NCI-H748 (cell line): ENCODE measurements around the gene GAST.
A peak's percentile ranks its signal among the peaks of the same experiment; 100 is the strongest.

Experiments
- DNase-seq: peaks from one replicate; lab custom pipeline; 2025; ENCODE audit not compliant: unreplicated experiment; lab: John Stamatoyannopoulos, UW

The GAST gene

DNA sequence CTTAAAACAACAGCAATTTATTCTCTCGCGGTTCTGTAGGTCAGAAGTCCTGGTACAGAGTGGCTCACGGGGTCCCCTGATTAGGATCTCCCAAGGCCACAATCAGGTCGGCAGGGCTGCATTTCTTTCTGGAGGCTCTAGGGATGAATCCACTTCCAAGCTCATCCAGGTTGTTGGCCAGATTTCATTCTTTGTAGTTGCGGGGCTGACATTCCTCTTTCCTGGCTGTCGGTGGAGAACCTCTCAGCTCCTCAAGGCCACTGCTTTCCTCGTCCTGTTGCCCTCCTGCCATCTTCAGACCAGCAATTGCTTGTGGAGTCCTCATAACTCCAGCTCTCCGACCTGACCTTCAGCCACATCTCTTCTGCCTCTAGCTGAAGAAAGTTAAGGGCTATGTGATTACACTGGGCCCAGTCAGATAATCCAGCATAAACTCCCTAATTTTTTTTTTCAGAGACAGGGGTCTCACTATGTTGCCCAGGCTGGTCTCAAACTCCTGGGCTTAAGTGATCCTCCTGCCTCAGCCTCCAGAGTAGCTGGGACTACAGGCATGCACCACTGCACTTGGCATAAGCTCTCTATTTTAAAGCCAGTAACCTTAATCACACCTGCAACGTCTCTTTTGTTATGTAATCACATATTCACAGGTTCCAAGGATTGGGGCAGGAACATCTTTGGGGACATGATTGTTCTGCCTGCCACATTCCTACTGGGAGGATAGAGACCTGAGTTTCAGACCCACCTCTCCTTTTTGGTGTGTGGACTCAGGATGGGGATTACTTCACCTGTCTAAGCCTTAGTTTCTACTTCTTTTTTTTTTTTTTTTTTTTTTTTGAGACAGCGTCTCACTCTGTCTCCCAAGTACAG is 4.1 kb upstream of the GAST start:
- no peak for DNase-seq

DNA sequence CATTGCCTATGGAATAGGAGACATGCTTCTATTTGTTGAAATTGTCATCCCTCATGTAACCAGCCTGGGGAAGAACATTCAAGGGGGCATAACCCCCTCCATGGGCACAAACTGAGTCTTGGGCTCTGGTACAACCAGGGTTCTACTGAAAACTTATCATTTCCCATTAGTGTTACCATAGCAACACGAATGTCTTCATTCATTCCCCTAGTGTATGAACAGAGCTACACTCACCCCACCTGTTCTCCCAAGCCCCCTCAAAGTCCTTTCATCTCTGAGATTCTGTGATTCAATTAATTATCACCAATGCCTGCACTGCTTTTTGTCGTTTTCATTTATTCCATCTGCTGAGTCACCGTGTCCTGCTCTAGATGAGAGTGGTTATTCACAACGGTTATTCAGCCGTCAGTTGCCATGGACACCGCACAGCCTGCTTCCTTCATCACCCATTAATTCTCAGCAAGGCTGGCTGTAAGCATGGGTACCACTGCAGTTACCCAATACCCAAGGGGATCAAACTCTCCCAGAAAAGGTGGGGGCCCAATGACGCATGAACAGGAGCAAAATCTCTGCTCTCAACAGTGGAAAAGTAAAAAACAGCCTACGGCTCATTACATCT is 1.6 kb upstream of the GAST start:
- peak; percentile 93 for DNase-seq

DNA sequence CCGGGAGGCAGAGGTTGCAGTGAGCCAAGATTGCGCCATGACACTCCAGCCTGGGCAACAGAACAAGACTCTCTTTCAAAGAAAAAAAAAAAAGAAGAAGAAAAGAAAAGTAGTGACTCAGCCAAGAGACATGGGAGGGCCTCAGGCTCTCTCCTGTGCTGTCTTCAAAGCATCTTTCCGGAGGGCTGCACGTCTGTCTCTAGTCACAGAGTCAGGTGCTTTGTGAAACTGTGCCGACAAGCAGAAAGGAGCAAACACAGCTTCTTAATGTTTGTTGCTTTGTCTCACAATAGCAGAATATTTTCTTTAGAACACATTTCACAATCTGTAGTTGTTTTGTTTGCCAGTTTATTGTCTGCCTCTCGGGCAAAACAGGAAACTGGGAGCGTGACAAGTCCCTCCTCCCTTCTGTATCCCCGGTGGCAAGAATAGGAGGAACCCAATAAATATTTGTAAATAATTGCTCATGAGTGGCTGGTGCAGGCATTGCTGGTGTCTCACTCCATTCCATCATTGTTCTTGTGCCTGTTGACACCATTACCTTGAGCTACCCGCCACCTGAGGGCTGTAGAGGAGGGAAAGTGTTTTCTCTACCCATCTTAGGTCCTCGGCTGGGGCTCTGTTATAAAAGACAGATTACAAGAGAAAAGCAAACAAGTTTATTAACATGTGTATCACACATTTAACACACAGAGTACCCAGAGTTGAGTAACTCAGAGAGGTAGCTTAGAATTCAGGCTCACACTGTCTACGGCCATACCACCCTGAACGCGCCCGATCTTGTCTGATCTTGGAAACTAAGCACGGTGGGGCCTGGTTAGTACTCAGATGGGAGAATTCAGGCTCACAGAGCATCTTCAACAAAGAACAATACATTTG is 5.5 kb downstream of the GAST start:
- DNase-seq = no peak

DNA sequence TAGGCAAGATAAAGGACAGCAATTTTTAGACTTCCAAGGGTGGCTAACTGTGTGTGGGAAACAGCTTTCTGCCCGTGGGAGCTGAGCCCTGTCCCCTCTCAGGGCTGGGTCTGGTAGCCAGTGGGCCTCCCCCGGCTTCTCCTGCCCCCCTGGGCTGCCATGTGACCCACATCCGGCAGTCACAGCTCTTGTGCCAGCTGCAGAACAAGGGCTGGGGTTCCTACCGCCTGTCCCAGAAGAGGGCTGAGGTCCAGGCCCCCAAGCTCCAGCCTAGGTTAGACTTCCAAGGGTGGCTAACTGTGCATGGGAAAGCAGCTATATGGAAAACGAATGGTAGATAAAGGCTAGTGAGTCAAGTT is 6.1 kb downstream of the GAST start:
- no peak for DNase-seq

DNA sequence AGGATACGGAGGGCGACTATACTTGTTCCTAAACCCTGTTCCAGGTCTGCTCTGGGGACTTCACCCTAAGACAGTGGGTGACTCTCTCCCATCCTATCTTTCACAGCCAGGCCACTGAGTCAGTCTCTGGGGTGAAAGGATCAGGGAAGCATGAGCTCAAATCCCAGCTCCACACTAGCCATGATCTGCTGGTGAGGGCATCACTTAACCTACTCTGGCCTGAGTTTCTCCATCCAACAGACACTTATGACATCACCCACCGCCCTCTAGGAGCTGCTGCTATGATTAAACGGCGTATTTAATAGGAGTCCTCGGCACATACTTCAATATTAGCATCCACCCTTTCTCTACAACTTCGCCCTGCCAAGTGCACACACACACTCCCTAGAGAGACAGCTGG is 10.1 kb downstream of the GAST start:
- DNase-seq = no peak

DNA sequence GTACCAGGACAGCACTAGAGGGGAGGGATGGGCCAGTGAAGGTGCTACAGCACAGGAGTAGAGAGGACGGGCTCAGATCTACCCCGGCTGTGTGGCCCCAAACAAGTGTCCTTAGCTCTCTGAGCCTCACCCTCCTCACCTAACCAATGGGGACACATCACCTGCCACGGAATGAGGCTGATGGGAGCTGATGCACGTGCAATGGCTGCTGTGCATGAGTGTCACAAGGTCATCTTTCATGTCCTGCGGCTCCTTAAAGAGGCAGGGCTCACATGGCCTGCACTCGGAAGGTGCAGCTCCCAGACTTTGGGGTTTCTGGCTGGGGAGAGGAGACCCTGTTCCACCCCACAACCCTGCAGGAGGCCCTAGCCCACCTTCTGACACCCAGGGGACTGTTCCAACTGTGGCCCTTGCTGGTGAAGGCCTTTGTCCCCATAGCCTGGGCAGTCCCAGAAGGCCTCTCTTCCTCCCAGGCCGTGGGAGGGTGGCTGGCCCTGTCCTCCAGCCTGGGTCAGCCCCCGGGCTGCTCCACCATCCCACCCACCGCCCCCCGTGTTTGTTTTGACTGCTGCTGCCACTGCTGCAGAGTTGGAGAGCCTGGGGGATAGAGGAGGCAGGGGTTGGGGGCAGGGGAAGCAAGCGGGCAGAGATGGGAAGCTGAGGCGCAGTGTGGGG is 11.8 kb downstream of the GAST start:
- no peak for DNase-seq

DNA sequence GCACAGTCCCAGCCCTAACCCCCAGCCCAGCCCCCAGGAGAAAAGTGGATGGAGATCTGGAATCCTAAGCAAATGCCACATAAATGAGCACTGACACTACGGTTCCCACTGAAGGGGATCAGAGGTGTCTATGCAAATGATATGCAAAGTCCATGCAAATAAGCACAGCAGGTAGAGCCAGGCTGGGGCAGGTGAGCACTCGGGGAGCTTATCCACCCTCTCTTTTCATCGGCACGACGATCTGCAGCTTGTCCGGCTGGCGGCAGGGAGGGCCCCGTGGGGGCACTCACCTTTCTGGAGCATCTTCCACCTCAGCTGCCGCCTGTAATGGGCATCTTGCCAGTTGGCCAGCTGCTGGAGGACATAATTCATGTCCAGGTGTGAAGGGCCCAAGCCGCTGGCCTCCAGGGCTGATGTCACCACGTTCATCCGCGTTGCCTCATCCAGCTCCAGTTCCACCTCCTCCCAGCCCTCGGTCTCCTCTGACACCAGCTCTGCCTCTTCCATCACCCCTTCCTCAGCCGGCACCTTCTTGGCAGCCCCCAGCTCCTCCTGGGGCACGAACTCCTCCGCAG is 12.4 kb downstream of the GAST start:
- peak; percentile 68 for DNase-seq

DNA sequence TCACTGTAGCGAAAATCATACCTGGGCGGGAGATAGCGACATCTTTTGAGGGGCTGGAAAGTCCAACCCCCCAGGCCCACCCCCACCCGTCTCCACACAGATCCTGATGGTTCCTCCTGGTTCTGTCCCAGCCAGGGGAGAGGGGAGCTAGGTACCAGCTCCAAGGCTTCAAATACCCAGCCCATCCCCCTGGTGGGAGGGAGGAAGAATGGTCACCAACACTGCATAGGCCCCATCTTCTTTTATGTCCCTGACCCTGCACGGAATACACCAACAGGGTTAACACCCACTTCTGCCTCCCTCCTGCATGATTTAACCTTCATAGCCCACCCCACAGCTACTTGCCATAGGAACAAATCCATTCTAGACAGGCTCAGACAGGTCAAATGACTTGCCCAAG is 13.0 kb downstream of the GAST start:
- no peak for DNase-seq

DNA sequence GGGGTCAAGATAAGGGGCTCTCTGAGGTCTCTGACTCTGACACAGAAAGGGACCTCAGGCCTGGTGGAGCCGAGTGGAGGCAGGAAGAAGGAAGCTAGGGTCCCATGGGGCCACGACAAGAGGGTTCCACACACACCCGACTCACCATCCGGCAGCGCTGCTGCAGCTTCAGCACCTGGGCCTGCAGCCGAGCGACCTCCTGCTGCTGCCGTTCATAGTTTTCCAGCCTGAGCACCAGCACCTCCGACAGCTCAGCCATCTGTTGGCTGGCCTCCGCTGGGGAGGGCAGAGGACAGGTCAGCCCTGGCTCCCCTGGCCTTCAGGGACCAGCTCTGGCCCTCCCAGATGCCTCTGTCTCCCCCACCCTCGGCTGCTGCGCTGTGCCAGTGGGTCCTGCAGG is 15.9 kb downstream of the GAST start:
- no peak for DNase-seq

DNA sequence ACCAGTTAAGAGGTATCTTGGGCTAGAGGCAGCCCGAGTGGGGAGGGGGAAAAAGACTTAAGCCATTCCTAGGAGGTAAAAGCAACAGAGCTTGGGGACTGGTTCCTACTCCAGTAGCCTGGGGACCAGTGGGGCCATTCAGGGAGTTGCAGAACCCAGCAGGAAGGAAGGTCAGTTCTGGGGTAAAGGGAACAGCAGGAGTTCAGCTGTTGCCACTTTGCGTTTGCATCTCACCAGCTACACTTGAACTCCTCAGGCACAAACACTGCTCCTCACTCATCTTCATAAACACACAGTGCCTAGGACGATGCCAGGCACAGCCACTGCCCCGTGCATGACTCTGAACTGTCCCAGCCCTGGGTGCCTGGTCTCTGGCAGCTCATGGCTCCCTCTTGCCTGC is 18.3 kb downstream of the GAST start:
- DNase-seq = no peak

DNA sequence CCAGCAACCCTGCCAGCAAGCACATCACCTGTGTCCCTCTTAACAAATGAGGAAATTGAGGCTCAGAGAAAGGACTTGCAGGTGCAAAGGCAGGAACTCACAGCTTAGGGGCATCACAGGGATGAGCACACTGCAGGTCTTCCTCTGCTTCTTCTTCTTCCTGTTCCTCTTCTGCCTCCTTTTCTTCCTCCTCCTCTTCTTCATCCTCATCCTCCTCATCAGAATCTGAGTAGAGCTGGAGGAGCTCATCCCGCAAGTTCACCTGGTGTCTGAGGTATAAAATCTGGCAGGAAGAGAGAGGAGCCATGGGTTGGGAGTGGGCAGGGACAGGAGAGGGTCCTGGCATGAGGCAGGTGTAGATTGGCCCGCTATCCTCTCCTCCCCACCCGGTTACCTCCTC is 19.7 kb downstream of the GAST start:
- DNase-seq = no peak

DNA sequence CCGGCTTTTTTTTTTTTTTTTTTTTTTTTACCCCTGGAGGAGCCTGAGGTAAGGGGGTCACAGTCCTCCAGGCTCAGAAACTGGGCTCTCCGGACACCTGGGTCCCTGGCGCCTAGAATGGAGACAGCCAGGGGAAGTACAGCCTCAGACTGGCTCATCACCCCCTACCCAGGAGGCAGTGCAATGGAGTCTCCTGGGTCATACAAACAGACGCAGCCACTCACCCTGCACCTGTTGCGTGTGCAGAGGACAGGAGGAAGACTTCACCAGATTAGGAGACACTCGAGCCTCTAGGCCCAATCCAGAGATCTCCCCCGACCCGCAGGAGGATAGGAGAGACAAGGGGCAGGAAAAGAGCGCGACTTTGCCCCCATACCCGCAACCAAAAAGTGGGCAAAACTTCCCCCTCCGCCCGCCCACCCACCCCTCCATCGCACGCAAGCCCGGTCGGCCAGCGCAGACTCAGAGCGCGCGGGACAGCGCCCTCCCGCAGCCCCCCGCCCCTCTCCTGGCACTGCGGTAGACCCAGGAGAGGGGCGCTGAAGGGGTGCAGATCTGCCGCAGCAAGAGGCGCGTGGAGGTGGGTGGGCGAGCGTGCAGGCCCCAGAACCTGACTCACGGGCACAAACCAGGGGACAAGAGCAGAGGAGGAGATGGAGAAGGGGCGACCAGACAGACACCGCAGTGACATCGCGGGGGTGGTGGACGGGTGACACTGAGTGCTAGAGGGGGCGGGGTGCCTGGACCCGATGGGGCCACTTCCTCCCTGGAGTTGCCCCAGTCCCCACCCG is 21.4 kb downstream of the GAST start:
- DNase-seq = no peak

DNA sequence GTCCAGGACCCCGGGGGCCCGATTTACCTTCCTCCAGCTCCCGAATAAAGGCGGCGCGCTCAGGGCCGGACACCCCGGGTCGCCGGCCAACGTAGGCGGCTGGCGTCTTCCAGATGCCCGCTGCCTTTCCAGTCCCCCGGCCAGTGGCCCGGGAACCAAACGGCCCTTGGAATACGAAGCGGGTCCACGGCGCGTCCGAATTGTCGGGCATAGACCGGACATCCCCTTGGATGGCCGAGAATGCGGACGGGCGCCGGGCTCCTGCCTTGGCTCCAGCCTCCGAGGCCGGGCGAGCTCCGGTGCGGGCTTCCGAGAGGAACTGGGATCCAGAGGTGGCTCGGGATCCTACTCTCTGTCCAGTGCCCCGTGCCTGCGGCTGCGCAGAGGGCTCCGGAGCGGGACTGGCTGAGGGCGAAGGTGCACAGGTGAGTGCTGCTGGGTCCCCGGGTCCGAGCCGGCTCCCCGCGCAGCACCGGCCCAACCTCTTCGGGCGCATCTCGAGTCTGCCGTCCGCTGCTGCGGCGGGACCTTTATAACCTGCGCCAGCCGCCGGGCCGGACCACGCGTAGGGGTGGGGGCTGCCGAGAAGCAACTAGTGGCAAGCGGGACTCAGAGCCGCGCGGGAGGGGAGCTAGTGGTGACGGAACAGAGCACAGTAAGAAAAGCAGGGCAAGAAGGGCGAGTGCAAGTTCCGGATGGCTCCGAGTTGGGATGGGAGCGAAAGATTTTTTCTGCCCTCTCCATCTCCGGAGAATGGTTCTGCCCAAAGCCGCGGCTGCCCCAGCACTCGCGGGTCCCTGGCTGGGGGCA is 22.2 kb downstream of the GAST start, which contains the start of gene HAP1:
Gene HAP1 (minus strand): TSS at position 505 of the 810 bp plus-strand sequence. CDS start 9 bp downstream, at position 496.
- DNase-seq = peak; percentile 65

DNA sequence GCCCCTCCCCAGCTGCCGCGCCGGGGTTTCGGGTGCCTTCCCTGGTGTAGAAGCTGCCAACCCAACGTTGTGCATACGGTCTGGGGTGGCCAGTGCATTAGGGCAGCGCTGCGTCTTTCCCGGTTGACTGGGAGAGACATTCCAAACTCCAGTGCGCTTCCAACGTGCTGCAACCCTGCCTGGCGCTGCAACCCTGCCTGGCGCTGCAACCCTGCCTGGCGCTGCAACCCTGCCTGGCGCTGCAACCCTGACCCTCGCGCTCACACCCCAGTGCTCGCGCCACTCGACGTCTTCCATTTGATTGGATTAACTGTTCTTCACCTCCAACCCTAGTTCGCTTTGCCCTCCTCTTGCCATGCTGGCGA is 22.8 kb downstream of the GAST start:
- no peak for DNase-seq

DNA sequence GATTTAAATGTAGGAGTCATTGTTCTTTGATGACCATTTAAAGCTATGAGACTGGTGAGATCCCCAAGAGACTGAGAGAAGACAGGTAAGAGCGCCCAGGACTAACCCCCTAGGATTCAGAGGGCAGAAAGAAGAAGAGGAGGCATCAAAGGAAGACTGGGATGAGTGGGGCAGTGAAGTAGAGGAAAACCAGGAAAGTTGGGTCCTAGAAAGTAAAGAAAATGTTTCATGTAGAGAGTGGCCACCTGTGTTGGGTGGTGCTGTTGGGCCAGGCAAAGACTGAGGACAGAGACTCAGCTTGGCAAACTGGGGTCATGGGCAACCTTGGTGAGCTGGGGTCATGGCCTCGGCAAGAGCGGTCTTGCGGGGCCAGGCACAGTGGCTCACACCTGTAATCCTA is 23.6 kb downstream of the GAST start:
- no peak for DNase-seq

DNA sequence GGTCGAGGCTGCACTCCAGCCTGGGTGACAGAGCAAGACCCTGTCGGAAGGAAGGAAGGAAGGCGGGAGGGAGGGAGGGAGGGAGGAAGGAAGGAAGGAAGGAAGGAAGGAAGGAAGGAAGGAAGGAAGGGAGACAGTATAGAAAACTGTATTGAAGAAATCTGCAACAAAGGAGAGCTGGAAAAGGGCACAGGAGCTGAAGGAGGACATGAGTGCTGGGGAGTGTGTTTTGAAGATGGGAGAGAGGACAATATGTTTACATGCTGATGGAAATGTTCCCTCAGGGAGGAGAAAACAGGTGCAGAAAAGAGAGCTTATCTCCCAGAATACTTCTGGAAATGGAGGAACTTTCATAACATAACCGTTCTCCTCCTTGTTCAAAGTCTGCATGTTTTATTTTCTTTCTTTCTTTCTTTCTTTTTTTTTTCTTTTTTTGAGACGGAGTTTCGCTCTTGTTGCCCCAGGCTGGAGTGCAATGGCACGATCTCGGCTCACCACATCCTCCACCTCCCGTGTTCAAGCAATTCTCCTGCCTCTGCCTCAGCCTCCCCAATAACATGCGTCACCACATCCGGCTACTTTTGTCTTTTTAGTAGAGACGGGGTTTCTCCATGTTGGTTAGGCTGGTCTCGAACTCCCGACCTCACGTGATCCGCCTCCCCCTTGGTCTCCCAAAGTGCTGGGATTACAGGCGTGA is 25.0 kb downstream of the GAST start:
- DNase-seq = no peak

DNA sequence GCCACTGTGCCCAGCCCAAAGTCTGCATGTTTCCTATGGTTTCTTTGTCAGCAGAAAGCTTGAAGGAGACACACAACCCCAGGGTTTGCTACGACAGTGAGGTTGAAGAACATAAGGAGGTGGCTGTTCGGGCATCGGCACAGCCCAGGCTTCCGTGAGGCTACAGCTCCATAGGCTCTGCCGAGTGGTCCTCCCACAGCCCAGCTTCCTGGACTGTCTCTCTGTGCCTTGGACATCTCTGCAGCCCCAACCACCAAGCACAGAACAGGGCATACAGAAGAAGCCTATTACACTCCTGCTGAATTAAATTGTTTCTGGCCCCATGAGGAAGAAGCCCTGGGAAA is 25.5 kb downstream of the GAST start:
- DNase-seq = no peak

DNA sequence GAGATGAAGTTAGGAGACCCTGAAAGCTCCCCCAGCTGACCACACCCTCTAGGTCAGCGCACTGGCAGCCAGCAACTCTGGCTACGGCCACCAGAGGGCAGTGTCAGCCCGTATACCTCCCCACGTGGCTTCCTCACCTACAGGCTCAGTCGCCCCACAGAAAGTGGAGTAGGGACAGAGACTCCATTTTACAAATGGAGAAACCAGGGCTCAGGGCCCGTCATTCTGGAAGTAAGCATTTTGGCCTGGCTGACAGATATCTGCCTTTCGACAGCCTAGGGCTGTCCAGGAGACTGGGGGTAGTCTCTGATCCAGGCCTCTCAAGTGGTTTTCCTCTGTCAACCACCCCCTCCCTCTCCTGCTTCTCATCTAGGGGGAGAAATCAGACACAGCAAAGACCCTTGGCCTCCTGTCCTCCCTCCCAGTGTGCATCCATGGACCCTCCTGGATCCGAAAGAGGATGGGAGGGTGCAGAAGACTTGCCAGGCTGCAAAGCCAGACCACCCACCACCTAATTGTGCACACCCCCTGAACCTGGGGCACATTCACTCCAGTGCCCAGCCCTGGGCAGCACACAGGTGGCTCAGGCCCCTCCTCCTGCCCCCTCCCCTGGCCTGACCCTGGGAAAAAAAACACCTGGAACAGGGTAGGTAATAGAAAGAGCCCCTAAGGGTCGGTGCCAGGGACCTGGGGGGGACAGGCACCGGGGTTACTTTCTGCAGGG is 26.1 kb downstream of the GAST start:
- peak; percentile 83 for DNase-seq
